Glutamatergic neuron (in vitro differentiated cells): Measurements from ENCODE around the gene RALB. TPM values are rescaled to one million over a fixed set of nuclear protein-coding genes. Genes with fewer than 3 reads are reported as not detected.

Experiments
- DNase-seq: peaks from one replicate; pipeline ENCODE4 v3.0.0; 2022
- H3K27ac Mint-ChIP-seq: one replicate; pipeline ENCODE4 v1.8.0; 2020; ENCODE audit warnings: mild to moderate bottlenecking, mixed read lengths, inconsistent platforms; ENCODE audit not compliant: unreplicated experiment
- H3K27me3 Mint-ChIP-seq: one replicate; pipeline ENCODE4 v1.8.0; 2020; ENCODE audit warnings: mild to moderate bottlenecking, moderate library complexity, mixed read lengths, inconsistent platforms; ENCODE audit not compliant: unreplicated experiment
- H3K36me3 Mint-ChIP-seq: one replicate; pipeline ENCODE4 v1.8.0; 2020; ENCODE audit warnings: mild to moderate bottlenecking, mixed read lengths, inconsistent platforms; ENCODE audit not compliant: unreplicated experiment
- H3K4me1 Mint-ChIP-seq: one replicate; pipeline ENCODE4 v1.8.0; 2020; ENCODE audit warnings: mild to moderate bottlenecking, low read depth, mixed read lengths, inconsistent platforms; ENCODE audit not compliant: unreplicated experiment
- H3K4me3 Mint-ChIP-seq: one replicate; pipeline ENCODE4 v1.8.0; 2020; ENCODE audit warnings: mild to moderate bottlenecking, mixed read lengths, inconsistent platforms; ENCODE audit not compliant: unreplicated experiment
- H3K9me3 Mint-ChIP-seq: one replicate; pipeline ENCODE4 v1.8.0; 2020; ENCODE audit warnings: mild to moderate bottlenecking, moderate library complexity, mixed read lengths, inconsistent platforms; ENCODE audit not compliant: unreplicated experiment
- CTCF ChIP-seq: fragments of 200-600 bp; sonication (generic); IDR thresholded peaks from one replicate; pipeline ENCODE4 v1.5.0; 2021; ENCODE audit not compliant: partially characterized antibody, unreplicated experiment
- total RNA-seq: library from RNA; stranded (reverse); fragmentation: NEBNext Ultra II Directional; extraction: Animal tissue kit (Norgen Biotek cat#: 25700); gene quantifications from one replicate; pipeline ENCODE4 v1.2.1, GENCODE V29; 2021; ENCODE audit not compliant: unreplicated experiment

The RALB gene
- total RNA-seq, 1 donor from 2014 or later: 16.4 TPM

GRCh38 chr2:120224735-120225548 lies 27.7 kb upstream of the RALB start:
- Mint-ChIP-seq H3K36me3 (peaks cover 8% of the 10 kb centered on the region), H3K27ac (no peak overlapping the region), H3K4me3 (peak overlapping the region; percentile 38), H3K9me3 (peaks cover 13% of the 10 kb centered on the region), H3K4me1 (peaks cover 18% of the 10 kb centered on the region), H3K27me3 (peaks cover 4% of the 10 kb centered on the region)
- no peak for DNase-seq
- TF ChIP-seq CTCF: no peak

GRCh38 chr2:120225549-120226065 lies 27.0 kb upstream of the RALB start:
- H3K4me3 Mint-ChIP-seq: no peak overlapping the region
- H3K36me3 Mint-ChIP-seq: peaks cover 8% of the 10 kb centered on the region
- H3K27me3 Mint-ChIP-seq: peaks cover 4% of the 10 kb centered on the region
- peaks cover 13% of the 10 kb centered on the region for H3K9me3 Mint-ChIP-seq
- H3K4me1 Mint-ChIP-seq: peaks cover 18% of the 10 kb centered on the region
- H3K27ac Mint-ChIP-seq: no peak overlapping the region
- TF ChIP-seq CTCF: no peak
- DNase-seq: no peak

- Mint-ChIP-seq H3K27ac (no peak overlapping the region), H3K27me3 (peaks cover 4% of the 10 kb centered on the region), H3K4me3 (no peak overlapping the region)
These were observed 26.3 kb upstream of the RALB start for GRCh38 chr2:120226316-120226715.

GRCh38 chr2:120227111-120227991 lies 25.3 kb upstream of the RALB start:
- no peak overlapping the region for H3K4me3 Mint-ChIP-seq

More at GRCh38 chr2:120226316-120226715, 26.3 kb upstream of the RALB start:
- H3K4me1 Mint-ChIP-seq: peaks cover 18% of the 10 kb centered on the region
- no peak for TF ChIP-seq CTCF
- DNase-seq: no peak
- peaks cover 8% of the 10 kb centered on the region for H3K36me3 Mint-ChIP-seq
- peaks cover 13% of the 10 kb centered on the region for H3K9me3 Mint-ChIP-seq

More at GRCh38 chr2:120227111-120227991, 25.3 kb upstream of the RALB start:
- peaks cover 9% of the 10 kb centered on the region for H3K9me3 Mint-ChIP-seq
- H3K27ac Mint-ChIP-seq: no peak overlapping the region
- no peak for DNase-seq
- peaks cover 2% of the 10 kb centered on the region for H3K27me3 Mint-ChIP-seq
- no peak for TF ChIP-seq CTCF
- peaks cover 16% of the 10 kb centered on the region for H3K4me1 Mint-ChIP-seq
- H3K36me3 Mint-ChIP-seq: peaks cover 2% of the 10 kb centered on the region
